ENCODE data around the gene PTPRN2. TPM values are rescaled to one million over a fixed set of nuclear protein-coding genes. Genes with fewer than 3 reads are reported as not detected.
A peak's percentile ranks its signal among the peaks of the same experiment; 100 is the strongest.

The PTPRN2 gene
- total and polyA plus RNA-seq, 2 of the 8 experiments (the other 6 are each of a cell fraction or from before 2014, with no cell fraction given) = 2.6 to 4.5 TPM

DNA sequence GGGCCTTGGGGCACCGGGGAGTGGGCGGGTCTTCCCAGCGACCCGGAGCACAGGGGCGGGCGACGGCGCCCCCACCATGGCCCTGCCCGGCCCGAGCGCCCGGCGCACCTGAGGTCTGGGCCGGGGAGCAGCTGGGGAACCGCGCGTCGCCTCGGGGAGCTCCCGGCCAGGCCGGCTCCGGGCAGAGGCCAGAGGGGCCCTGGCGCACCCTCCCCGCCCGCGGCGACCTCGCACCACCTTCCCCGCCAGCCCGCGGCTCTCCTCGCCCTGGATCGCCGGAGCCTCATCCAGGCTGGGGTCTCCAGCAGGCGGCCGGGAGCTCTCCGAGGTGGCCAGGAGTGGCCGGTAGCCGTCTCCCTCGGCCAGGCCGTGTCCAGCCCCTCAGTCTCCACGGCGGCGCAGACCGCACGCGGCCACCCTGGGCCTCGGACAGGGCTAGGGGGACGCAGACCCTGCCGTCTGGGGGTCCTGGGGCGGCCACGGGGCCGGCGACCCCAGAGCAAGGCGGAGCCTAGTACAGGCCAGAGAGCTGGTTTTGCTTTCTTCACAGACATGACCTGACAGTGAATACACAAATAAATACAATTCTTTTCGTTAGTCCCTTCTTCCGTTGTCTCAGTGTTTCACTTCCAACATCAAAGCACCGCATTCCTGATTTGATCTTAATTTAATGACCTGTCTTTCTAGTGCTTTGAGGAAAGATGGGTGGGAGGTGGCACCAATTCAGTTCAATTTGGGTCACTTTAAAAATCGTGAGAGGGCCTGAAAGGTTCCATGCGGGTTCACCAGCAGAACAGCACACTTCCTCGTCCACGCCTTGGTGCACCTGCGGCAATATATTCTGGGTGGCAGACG lies 893.9 kb downstream of the PTPRN2 start (continued):
- TF ChIP-seq POLR2AphosphoS5 (IDR thresholded peaks at IDR 0.05; ENCODE audit: low read depth, low read length) = no peak
- no peak for TF ChIP-seq TEAD4 (IDR thresholded peaks at IDR 0.05; ENCODE audit: low read depth, low read length)
- TF ChIP-seq TAF1 (IDR thresholded peaks at IDR 0.05; ENCODE audit: low read depth, low read length) = no peak
- no peak for TF ChIP-seq EGR1 (IDR thresholded peaks at IDR 0.05; ENCODE audit: borderline replicate concordance, low read depth, low read length)
- TF ChIP-seq BRCA1 (IDR thresholded peaks at IDR 0.05; ENCODE audit: low read depth, low read length) = no peak
- TF ChIP-seq KDM4A (IDR thresholded peaks at IDR 0.05; ENCODE audit: low read depth, low read length, severe bottlenecking) = peak; percentile 71
- peak; percentile 52; the same call in 1 of the 2 replicates for TF ChIP-seq GABPA (IDR thresholded peaks at IDR 0.05; ENCODE audit: borderline replicate concordance, insufficient read depth, low read length)
- no peak for TF ChIP-seq KDM1A (IDR thresholded peaks at IDR 0.05; ENCODE audit: borderline replicate concordance, low read length)
- peak; percentile 83 for TF ChIP-seq EZH2 (IDR thresholded peaks at IDR 0.05; ENCODE audit: low read depth, low read length, severe bottlenecking)
- TF ChIP-seq, protein P1, sequence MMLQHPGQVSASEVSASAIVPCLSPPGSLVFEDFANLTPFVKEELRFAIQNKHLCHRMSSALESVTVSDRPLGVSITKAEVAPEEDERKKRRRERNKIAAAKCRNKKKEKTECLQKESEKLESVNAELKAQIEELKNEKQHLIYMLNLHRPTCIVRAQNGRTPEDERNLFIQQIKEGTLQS (IDR thresholded peaks at IDR 0.05; ENCODE audit: insufficient read depth, low read depth, low read length) = no peak
- TF ChIP-seq, protein P2, sequence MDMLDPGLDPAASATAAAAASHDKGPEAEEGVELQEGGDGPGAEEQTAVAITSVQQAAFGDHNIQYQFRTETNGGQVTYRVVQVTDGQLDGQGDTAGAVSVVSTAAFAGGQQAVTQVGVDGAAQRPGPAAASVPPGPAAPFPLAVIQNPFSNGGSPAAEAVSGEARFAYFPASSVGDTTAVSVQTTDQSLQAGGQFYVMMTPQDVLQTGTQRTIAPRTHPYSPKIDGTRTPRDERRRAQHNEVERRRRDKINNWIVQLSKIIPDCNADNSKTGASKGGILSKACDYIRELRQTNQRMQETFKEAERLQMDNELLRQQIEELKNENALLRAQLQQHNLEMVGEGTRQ (IDR thresholded peaks at IDR 0.05; ENCODE audit: low read length) = no peak
- no peak for TF ChIP-seq POLR2A (IDR thresholded peaks at IDR 0.05; ENCODE audit: control extremely low read depth in 1 of 2, low read depth in 2 of 2, low read length in 2 of 2)
- TF ChIP-seq, protein P3, sequence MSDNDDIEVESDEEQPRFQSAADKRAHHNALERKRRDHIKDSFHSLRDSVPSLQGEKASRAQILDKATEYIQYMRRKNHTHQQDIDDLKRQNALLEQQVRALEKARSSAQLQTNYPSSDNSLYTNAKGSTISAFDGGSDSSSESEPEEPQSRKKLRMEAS (IDR thresholded peaks at IDR 0.05) = peak; percentile 34; the same call in 1 of the 2 replicates
- TF ChIP-seq ZNF274 (IDR thresholded peaks at IDR 0.05; ENCODE audit: borderline replicate concordance, extremely low read depth, low read length) = no peak
- no peak for TF ChIP-seq NANOG (IDR thresholded peaks at IDR 0.05; ENCODE audit: insufficient read depth, low read depth, low read length, poor library complexity, severe bottlenecking)
- no peak for TF ChIP-seq SP2 (IDR thresholded peaks at IDR 0.05; ENCODE audit: low read length)
- peak; percentile 84; the same call in 1 of the 2 replicates for TF ChIP-seq SUZ12 (IDR thresholded peaks at IDR 0.05; ENCODE audit: low read length)
- no peak for TF ChIP-seq SP4 (IDR thresholded peaks at IDR 0.05; ENCODE audit: low read length)
- TF ChIP-seq, protein P4, sequence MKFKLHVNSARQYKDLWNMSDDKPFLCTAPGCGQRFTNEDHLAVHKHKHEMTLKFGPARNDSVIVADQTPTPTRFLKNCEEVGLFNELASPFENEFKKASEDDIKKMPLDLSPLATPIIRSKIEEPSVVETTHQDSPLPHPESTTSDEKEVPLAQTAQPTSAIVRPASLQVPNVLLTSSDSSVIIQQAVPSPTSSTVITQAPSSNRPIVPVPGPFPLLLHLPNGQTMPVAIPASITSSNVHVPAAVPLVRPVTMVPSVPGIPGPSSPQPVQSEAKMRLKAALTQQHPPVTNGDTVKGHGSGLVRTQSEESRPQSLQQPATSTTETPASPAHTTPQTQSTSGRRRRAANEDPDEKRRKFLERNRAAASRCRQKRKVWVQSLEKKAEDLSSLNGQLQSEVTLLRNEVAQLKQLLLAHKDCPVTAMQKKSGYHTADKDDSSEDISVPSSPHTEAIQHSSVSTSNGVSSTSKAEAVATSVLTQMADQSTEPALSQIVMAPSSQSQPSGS (IDR thresholded peaks at IDR 0.05; ENCODE audit: low read length) = no peak
- TF ChIP-seq PHF8 (conservative IDR thresholded peaks at IDR 0.05; ENCODE audit: low read depth, low read length) = no peak

Measured in H1 (cell line).